Mesenchymal stem cell (in vitro differentiated cells and primary cell): ENCODE results near the gene IGFBP7.
A peak's percentile ranks its signal among the peaks of the same experiment; 100 is the strongest.

Experiments used
- DNase-seq: peaks from one replicate; pipeline ENCODE4 v3.0.0-alpha.2; 2013
- H2AFZ ChIP-seq: one replicate; pipeline ENCODE4 v1.6.1; 2013; ENCODE audit warnings: low read depth, mild to moderate bottlenecking, control low read depth, inconsistent platforms, low read length, moderate library complexity
- H2AK5ac ChIP-seq: 2 replicates; pipeline ENCODE4 v1.6.1; 2013; ENCODE audit warnings: low read length, moderate library complexity, mild to moderate bottlenecking, inconsistent platforms; ENCODE audit not compliant: severe bottlenecking
- H2BK120ac ChIP-seq: one replicate; pipeline ENCODE4 v1.6.1; 2013; ENCODE audit warnings: low read depth, mild to moderate bottlenecking, inconsistent platforms, low read length, moderate library complexity
- H2BK12ac ChIP-seq, 2 experiments: one replicate each; pipeline ENCODE4 v1.6.1; 2013; ENCODE audit warnings: inconsistent platforms in 2 of 2, low read length in 2 of 2, mild to moderate bottlenecking in 2 of 2, moderate library complexity in 2 of 2, control low read depth in 1 of 2
- H2BK15ac ChIP-seq: one replicate; pipeline ENCODE4 v1.6.1; 2013; ENCODE audit warnings: mild to moderate bottlenecking, low read depth, inconsistent platforms; ENCODE audit not compliant: poor library complexity, severe bottlenecking
- H2BK5ac ChIP-seq: 2 replicates; pipeline ENCODE4 v1.6.1; 2013; ENCODE audit warnings: low read depth, mild to moderate bottlenecking, low read length, control low read depth, inconsistent platforms; ENCODE audit not compliant: poor library complexity, severe bottlenecking
- H3K14ac ChIP-seq, 2 experiments: one replicate each; pipeline ENCODE4 v1.6.1; 2013; ENCODE audit warnings: inconsistent platforms in 2 of 2, low read length in 2 of 2, control low read depth in 1 of 2, mild to moderate bottlenecking in 1 of 2, moderate library complexity in 1 of 2
- H3K18ac ChIP-seq, 2 experiments: one replicate each; pipeline ENCODE4 v1.6.1; 2013; ENCODE audit warnings: inconsistent platforms in 2 of 2, low read length in 2 of 2, control low read depth in 1 of 2, low read depth in 1 of 2, mild to moderate bottlenecking in 1 of 2
- H3K23ac ChIP-seq, 2 experiments: one replicate each; pipeline ENCODE4 v1.6.1; 2013; ENCODE audit warnings: inconsistent platforms in 2 of 2, low read length in 2 of 2, mild to moderate bottlenecking in 2 of 2, moderate library complexity in 2 of 2, control low read depth in 1 of 2
- H3K27ac ChIP-seq: 2 replicates; pipeline ENCODE4 v1.5.1; 2013; ENCODE audit warnings: mild to moderate bottlenecking, moderate library complexity, low read length, control low read depth, inconsistent platforms; ENCODE audit not compliant: poor library complexity, severe bottlenecking
- H3K27me3 ChIP-seq, 2 experiments: 2 replicates each; pipeline versions ENCODE4 v1.6.1 to v1.7.0; 2013; ENCODE audit warnings: low read length in 2 of 2, mild to moderate bottlenecking in 2 of 2, moderate library complexity in 2 of 2, control low read depth in 1 of 2, inconsistent platforms in 1 of 2; ENCODE audit not compliant: control insufficient read depth in 1 of 2, insufficient read depth in 1 of 2
- H3K36me3 ChIP-seq, 2 experiments: 2 replicates each; pipeline versions ENCODE4 v1.6.1 to v1.7.0; 2013; ENCODE audit warnings: low read length in 2 of 2, control low read depth in 1 of 2, inconsistent platforms in 1 of 2, low read depth in 1 of 2, mild to moderate bottlenecking in 1 of 2; ENCODE audit not compliant: insufficient read depth in 2 of 2, control insufficient read depth in 1 of 2
- H3K4ac ChIP-seq, 2 experiments: one replicate each; pipeline ENCODE4 v1.6.1; 2013; ENCODE audit warnings: inconsistent platforms in 2 of 2, low read length in 2 of 2, mild to moderate bottlenecking in 2 of 2, moderate library complexity in 2 of 2, control low read depth in 1 of 2, low read depth in 1 of 2
- H3K4me1 ChIP-seq: 2 replicates; pipeline ENCODE4 v1.6.1; 2013; ENCODE audit warnings: low read depth, low read length, control low read depth; ENCODE audit not compliant: control insufficient read depth, insufficient read depth
- H3K4me2 ChIP-seq: 2 replicates; pipeline ENCODE4 v1.6.1; 2013; ENCODE audit warnings: low read length, mild to moderate bottlenecking, inconsistent platforms; ENCODE audit not compliant: poor library complexity, severe bottlenecking
- H3K4me3 ChIP-seq, 2 experiments: 2 replicates each; pipeline versions ENCODE4 v1.5.1 to v1.7.0; 2013; ENCODE audit warnings: low read length in 2 of 2, mild to moderate bottlenecking in 2 of 2, control low read depth in 1 of 2, low read depth in 1 of 2; ENCODE audit not compliant: insufficient read depth in 1 of 2
- H3K79me1 ChIP-seq: replicated peaks from 2 replicates; pipeline ENCODE4 v1.6.1; 2013; ENCODE audit warnings: mild to moderate bottlenecking, control low read depth, low read length, inconsistent platforms; ENCODE audit not compliant: poor library complexity, severe bottlenecking
- H3K9ac ChIP-seq: 2 replicates; pipeline ENCODE4 v1.7.0; 2013; ENCODE audit warnings: mild to moderate bottlenecking, low read length, moderate library complexity
- H3K9me3 ChIP-seq: 2 replicates; pipeline ENCODE4 v1.7.0; 2013; ENCODE audit warnings: mild to moderate bottlenecking, low read length; ENCODE audit not compliant: control insufficient read depth
- H4K8ac ChIP-seq: one replicate; pipeline ENCODE4 v1.6.1; 2013; ENCODE audit warnings: inconsistent platforms, mild to moderate bottlenecking, low read length, moderate library complexity
- H4K91ac ChIP-seq: one replicate; pipeline ENCODE4 v1.6.1; 2013; ENCODE audit warnings: mild to moderate bottlenecking, low read length, inconsistent platforms
- WGBS: methylation state at CpG from one replicate; pipeline ENCODE4 v1.1.7; 2013; ENCODE audit warnings: mixed read lengths; 5-methylcytosine and 5-hydroxymethylcytosine counted together

Gene IGFBP7

GRCh38 chr4:57059890-57060716, 50.1 kb downstream of the IGFBP7 start:
- H3K9ac ChIP-seq = no peak overlapping the region
- DNase-seq = peak; percentile 52
- H2AK5ac ChIP-seq = peak overlapping the region; percentile 93
- WGBS = 91% methylated on average over 4 of the region's 6 CpGs
- no peak overlapping the region for H3K14ac ChIP-seq
- H3K4me2 ChIP-seq = no peak overlapping the region
- no peak overlapping the region for H2BK12ac ChIP-seq
- no peaks in the 10 kb centered on the region for H3K9me3 ChIP-seq
- H2BK15ac ChIP-seq = peak overlapping the region; percentile 3
- no peak overlapping the region for H2BK5ac ChIP-seq
- no peak overlapping the region for H2AFZ ChIP-seq
- peaks cover 20% of the 10 kb centered on the region for H3K4me1 ChIP-seq
- no peaks in the 10 kb centered on the region for H3K79me1 ChIP-seq
- no peak overlapping the region for H3K18ac ChIP-seq
- no peak overlapping the region for H4K8ac ChIP-seq
- H3K4me3 ChIP-seq = no peak overlapping the region
- peaks cover 0 to 22% of the 10 kb centered on the region in 2 experiments for H3K36me3 ChIP-seq
- no peak overlapping the region for H2BK120ac ChIP-seq
- peaks cover 0 to 23% of the 10 kb centered on the region in 2 experiments for H3K27me3 ChIP-seq
- H3K27ac ChIP-seq = peak overlapping the region; percentile 78
- no peak overlapping the region for H4K91ac ChIP-seq
- no peak overlapping the region for H3K4ac ChIP-seq
- H3K23ac ChIP-seq = no peak overlapping the region

GRCh38 chr4:57055886-57056285, 54.3 kb downstream of the IGFBP7 start:
- H4K91ac ChIP-seq = no peak overlapping the region
- H4K8ac ChIP-seq = peak overlapping the region; percentile 42
- no peak overlapping the region for H3K4me3 ChIP-seq
- no peak overlapping the region for H2AK5ac ChIP-seq
- peak overlapping the region; percentile 46 for H3K27ac ChIP-seq
- peak overlapping the region in 1 of 2 experiments; percentile 0 for H2BK12ac ChIP-seq
- no peak overlapping the region for H3K14ac ChIP-seq
- H3K27me3 ChIP-seq = peaks cover 0 to 28% of the 10 kb centered on the region in 2 experiments
- H2AFZ ChIP-seq = no peak overlapping the region
- no peak overlapping the region for H3K9ac ChIP-seq
- no peaks in the 10 kb centered on the region for H3K9me3 ChIP-seq
- peak overlapping the region; percentile 2 to 18 for H3K18ac ChIP-seq
- DNase-seq = peak; percentile 78
- H3K79me1 ChIP-seq = no peaks in the 10 kb centered on the region
- peak overlapping the region; percentile 80 for H2BK15ac ChIP-seq
- no peak overlapping the region for H3K4ac ChIP-seq
- WGBS = 49% methylated on average over 14 of the region's 14 CpGs
- no peak overlapping the region for H2BK5ac ChIP-seq
- no peak overlapping the region for H3K4me2 ChIP-seq
- no peak overlapping the region for H3K23ac ChIP-seq
- peaks cover 22% of the 10 kb centered on the region for H3K4me1 ChIP-seq
- H2BK120ac ChIP-seq = peak overlapping the region; percentile 42
- peaks cover 0 to 44% of the 10 kb centered on the region in 2 experiments for H3K36me3 ChIP-seq

GRCh38 chr4:57053508-57053907, 56.7 kb downstream of the IGFBP7 start:
- no peak overlapping the region for H4K91ac ChIP-seq
- H3K4ac ChIP-seq = peak overlapping the region in 1 of 2 experiments; percentile 6
- peak; percentile 79 for DNase-seq
- H3K9me3 ChIP-seq = no peaks in the 10 kb centered on the region
- no peak overlapping the region for H3K9ac ChIP-seq
- no peaks in the 10 kb centered on the region for H3K79me1 ChIP-seq
- peak overlapping the region; percentile 10 to 50 for H2BK12ac ChIP-seq
- H2AFZ ChIP-seq = no peak overlapping the region
- peaks cover 0 to 46% of the 10 kb centered on the region in 2 experiments for H3K36me3 ChIP-seq
- no peak overlapping the region for H3K4me2 ChIP-seq
- H2BK5ac ChIP-seq = peak overlapping the region; percentile 3
- peak overlapping the region in 1 of 2 experiments; percentile 42 for H3K18ac ChIP-seq
- H3K4me1 ChIP-seq = peaks cover 18% of the 10 kb centered on the region
- H2BK120ac ChIP-seq = no peak overlapping the region
- peak overlapping the region; percentile 49 for H4K8ac ChIP-seq
- H3K27ac ChIP-seq = peak overlapping the region; percentile 77
- H2AK5ac ChIP-seq = no peak overlapping the region
- no peak overlapping the region for H2BK15ac ChIP-seq
- no peak overlapping the region for H3K23ac ChIP-seq
- WGBS = 69% methylated on average over 3 of the region's 5 CpGs
- peaks cover 0 to 28% of the 10 kb centered on the region in 2 experiments for H3K27me3 ChIP-seq
- no peak overlapping the region for H3K14ac ChIP-seq
- H3K4me3 ChIP-seq = no peak overlapping the region

GRCh38 chr4:57051524-57051923, 58.7 kb downstream of the IGFBP7 start:
- H3K18ac ChIP-seq = peak overlapping the region in 1 of 2 experiments; percentile 68
- peaks cover 0 to 19% of the 10 kb centered on the region in 2 experiments for H3K27me3 ChIP-seq
- no peak overlapping the region for H4K91ac ChIP-seq

More at GRCh38 chr4:57051524-57051923, 58.7 kb downstream of the IGFBP7 start:
- Histone ChIP-seq H2BK12ac (peak overlapping the region; percentile 33 to 38), H2BK15ac (no peak overlapping the region), H3K4me1 (peaks cover 20% of the 10 kb centered on the region), H3K9ac (no peak overlapping the region), H3K14ac (no peak overlapping the region), H2BK120ac (no peak overlapping the region), H2AK5ac (peak overlapping the region; percentile 68), H3K9me3 (no peaks in the 10 kb centered on the region), H4K8ac (no peak overlapping the region), H3K4me3 (no peak overlapping the region), H2BK5ac (no peak overlapping the region), H3K27ac (peak overlapping the region; percentile 72), H3K36me3 (peaks cover 0 to 50% of the 10 kb centered on the region in 2 experiments), H3K4me2 (no peak overlapping the region), H3K4ac (no peak overlapping the region), H3K79me1 (no peaks in the 10 kb centered on the region), H2AFZ (no peak overlapping the region), H3K23ac (peak overlapping the region in 1 of 2 experiments; percentile 9)
- no peak for DNase-seq
- WGBS = 100% methylated on average over 1 of the region's 2 CpGs
